Endothelial cell (in vitro differentiated cells): ENCODE data around the gene P3H2. TPM values are rescaled to one million over a fixed set of nuclear protein-coding genes. Genes with fewer than 3 reads are reported as not detected.

Experiments
- DNase-seq: peaks from one replicate; pipeline ENCODE4 v3.0.0; 2021; ENCODE audit warnings: low spot score
- H3K27ac Mint-ChIP-seq: one replicate; pipeline ENCODE4 v1.8.0; 2021; ENCODE audit warnings: mixed read lengths, inconsistent platforms; ENCODE audit not compliant: unreplicated experiment
- H3K27me3 Mint-ChIP-seq: one replicate; pipeline ENCODE4 v1.8.0; 2021; ENCODE audit warnings: mild to moderate bottlenecking, moderate library complexity, mixed read lengths, inconsistent platforms; ENCODE audit not compliant: unreplicated experiment
- H3K36me3 Mint-ChIP-seq: one replicate; pipeline ENCODE4 v1.8.0; 2021; ENCODE audit warnings: mild to moderate bottlenecking, low read depth, mixed read lengths, inconsistent platforms; ENCODE audit not compliant: unreplicated experiment
- H3K4me1 Mint-ChIP-seq: one replicate; pipeline ENCODE4 v1.8.0; 2021; ENCODE audit warnings: mild to moderate bottlenecking, mixed read lengths, inconsistent platforms; ENCODE audit not compliant: unreplicated experiment
- H3K4me3 Mint-ChIP-seq: one replicate; pipeline ENCODE4 v1.8.0; 2021; ENCODE audit warnings: mild to moderate bottlenecking, mixed read lengths, inconsistent platforms; ENCODE audit not compliant: unreplicated experiment
- H3K9me3 Mint-ChIP-seq: one replicate; pipeline ENCODE4 v1.8.0; 2021; ENCODE audit warnings: mixed read lengths, inconsistent platforms; ENCODE audit not compliant: unreplicated experiment
- CTCF ChIP-seq: fragments of 200-600 bp; sonication (generic); IDR thresholded peaks from one replicate; pipeline ENCODE4 v1.5.0; 2021; ENCODE audit warnings: antibody characterized with exemption; ENCODE audit not compliant: unreplicated experiment
- total RNA-seq: library from RNA; stranded (reverse); fragmentation: NEBNext Ultra II Directional; extraction: Animal tissue kit (Norgen Biotek cat#: 25700); gene quantifications from one replicate; pipeline ENCODE4 v1.2.1, GENCODE V29; 2021; ENCODE audit not compliant: unreplicated experiment

The P3H2 gene
- total RNA-seq, 1 donor from 2014 or later = 1.5 TPM

GRCh38 chr3:190053919-190054672, 66.6 kb downstream of the P3H2 start:
- H3K4me1 Mint-ChIP-seq = peaks cover 10% of the 10 kb centered on the region
- no peaks in the 10 kb centered on the region for H3K36me3 Mint-ChIP-seq
- DNase-seq = no peak
- H3K27ac Mint-ChIP-seq = no peak overlapping the region
- no peak overlapping the region for H3K4me3 Mint-ChIP-seq
- no peaks in the 10 kb centered on the region for H3K27me3 Mint-ChIP-seq
- no peak for TF ChIP-seq CTCF
- no peaks in the 10 kb centered on the region for H3K9me3 Mint-ChIP-seq

GRCh38 chr3:190051641-190052040, 69.1 kb downstream of the P3H2 start:
- H3K27ac Mint-ChIP-seq = no peak overlapping the region
- no peaks in the 10 kb centered on the region for H3K27me3 Mint-ChIP-seq
- no peak for DNase-seq
- no peaks in the 10 kb centered on the region for H3K9me3 Mint-ChIP-seq
- no peaks in the 10 kb centered on the region for H3K36me3 Mint-ChIP-seq
- H3K4me3 Mint-ChIP-seq = no peak overlapping the region
- TF ChIP-seq CTCF = no peak
- H3K4me1 Mint-ChIP-seq = peaks cover 10% of the 10 kb centered on the region

GRCh38 chr3:190048932-190049441, 71.7 kb downstream of the P3H2 start:
- no peaks in the 10 kb centered on the region for H3K27me3 Mint-ChIP-seq
- H3K4me1 Mint-ChIP-seq = peaks cover 8% of the 10 kb centered on the region
- H3K9me3 Mint-ChIP-seq = no peaks in the 10 kb centered on the region
- H3K4me3 Mint-ChIP-seq = no peak overlapping the region
- DNase-seq = no peak
- no peak for TF ChIP-seq CTCF
- H3K27ac Mint-ChIP-seq = no peak overlapping the region
- H3K36me3 Mint-ChIP-seq = no peaks in the 10 kb centered on the region

- Mint-ChIP-seq H3K4me3 (no peak overlapping the region), H3K27me3 (no peaks in the 10 kb centered on the region), H3K4me1 (peaks cover 11% of the 10 kb centered on the region), H3K27ac (no peak overlapping the region), H3K36me3 (no peaks in the 10 kb centered on the region), H3K9me3 (no peaks in the 10 kb centered on the region)
- no peak for DNase-seq
- no peak for TF ChIP-seq CTCF
These were observed 75.7 kb downstream of the P3H2 start for GRCh38 chr3:190044974-190045373.

- no peak for DNase-seq
- Mint-ChIP-seq H3K36me3 (no peaks in the 10 kb centered on the region), H3K9me3 (no peaks in the 10 kb centered on the region), H3K4me1 (peaks cover 11% of the 10 kb centered on the region), H3K27ac (no peak overlapping the region), H3K4me3 (no peak overlapping the region), H3K27me3 (no peaks in the 10 kb centered on the region)
- TF ChIP-seq CTCF = no peak
These were observed 76.6 kb downstream of the P3H2 start for GRCh38 chr3:190044142-190044541.
